H1 (cell line): ENCODE results near the gene TEDC1. TPM values are rescaled to one million over a fixed set of nuclear protein-coding genes. Genes with fewer than 3 reads are reported as not detected.

ENCODE experiments used
- FOSL1 ChIP-seq: IDR thresholded peaks from 2 replicates; pipeline ENCODE4 v1.6.1; 2011; ENCODE audit warnings: mild to moderate bottlenecking, low read depth, low read length, moderate library complexity; ENCODE audit not compliant: insufficient read depth
- SIN3A ChIP-seq, 2 experiments: IDR thresholded peaks in 1 of 2; conservative IDR thresholded peaks in 1 of 2; 2 replicates each; pipeline ENCODE4 v1.6.1; 2011 to 2012; ENCODE audit warnings: low read length in 2 of 2, improper control_type of control experiment in 1 of 2, low read depth in 1 of 2, mild to moderate bottlenecking in 1 of 2
- TAF7 ChIP-seq: optimal IDR thresholded peaks from 2 replicates; pipeline ENCODE3; 2011; ENCODE audit warnings: low read depth, mild to moderate bottlenecking, inconsistent platforms, low read length, moderate library complexity, borderline replicate concordance
- polyA plus RNA-seq, 7 experiments: library from polyadenylated mRNA; depleted of rRNA in 3 of 7; stranded (reverse) in 5 of 7; unstranded in 2 of 7; fragments of >200 nt in 5 of 7; fragments of 200-250 nt in 2 of 7; gene quantifications; 1 replicate in 5 of 7; 2 replicates in 1 of 7; 4 replicates in 1 of 7; pipeline versions ENCODE4 v1.2.1 to v1.2.3, GENCODE V29; 2011 to 2013; ENCODE audit warnings: missing spikeins in 2 of 7, mixed read lengths in 2 of 7
- total RNA-seq: library from RNA; stranded (reverse); fragmentation: NEBNext Ultra II Directional; extraction: Animal tissue kit (Norgen Biotek cat#: 25700); gene quantifications from 2 replicates; pipeline ENCODE4 v1.2.1, GENCODE V29; 2021

The TEDC1 gene
- total and polyA plus RNA-seq, 2 of the 8 experiments (the other 6 are each of a cell fraction or from before 2014, with no cell fraction given) = 5.6 to 14.8 TPM

DNA sequence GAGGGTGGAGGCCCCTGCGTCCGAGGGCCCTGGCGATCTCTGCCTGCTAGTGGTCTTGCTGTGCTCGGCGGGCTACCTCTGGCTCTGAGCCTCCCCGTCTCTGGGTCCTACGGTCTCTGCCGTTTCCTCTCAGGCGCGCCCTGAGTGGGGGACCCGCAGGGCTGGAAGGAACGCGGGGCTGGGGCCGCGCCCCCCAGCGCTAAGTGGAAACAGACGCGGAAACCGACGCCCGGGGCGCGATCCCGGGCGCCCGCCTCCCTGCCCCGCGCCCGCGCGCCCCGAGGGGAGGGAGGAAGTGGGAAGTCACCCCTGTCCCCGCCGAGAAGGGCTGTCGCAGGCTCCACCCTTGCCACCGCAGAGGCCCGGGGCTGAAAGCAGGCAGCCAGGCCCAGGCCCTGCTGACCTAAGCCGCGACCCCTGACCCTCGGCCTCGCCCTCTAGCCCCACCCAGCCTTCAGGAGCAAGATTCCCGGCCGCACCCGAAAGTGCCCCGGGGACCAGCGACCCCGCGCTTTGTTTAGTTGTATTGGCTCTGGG is 3.5 kb upstream of the TEDC1 start (continued):
- TF ChIP-seq FOSL1 = no peak
- TF ChIP-seq SIN3A (conservative IDR thresholded peaks at IDR 0.05 in 1 of 2, IDR thresholded peaks at IDR 0.05 in 1 of 2; ENCODE audit: low read depth in 1 of 2, low read length in 2 of 2) = no peak
- TF ChIP-seq TAF7 = no peak
